OCI-LY1 (cell line): ENCODE results near the gene MRRF.

ENCODE experiments used
- H2AFZ ChIP-seq: fragments of 200-600 bp; sonication (generic), shearing (Covaris generic); 2 replicates; pipeline ENCODE4 v1.6.0; 2014; ENCODE audit warnings: antibody characterized with exemption, mild to moderate bottlenecking, low read length
- H3F3A ChIP-seq: fragments of 200-600 bp; sonication (generic), shearing (Covaris generic); 2 replicates; pipeline ENCODE4 v1.6.0; 2014; ENCODE audit warnings: mild to moderate bottlenecking, antibody characterized with exemption, low read length, moderate library complexity; ENCODE audit not compliant: insufficient read depth
- H3K27ac ChIP-seq: fragments of 200-600 bp; sonication (generic); 2 replicates; pipeline ENCODE4 v1.5.1; 2014; ENCODE audit warnings: low read length, mixed run types, mild to moderate bottlenecking, low read depth; ENCODE audit not compliant: poor library complexity, severe bottlenecking
- H3K27me3 ChIP-seq: fragments of 200-600 bp; sonication (generic); 2 replicates; pipeline ENCODE4 v1.6.0; 2014; ENCODE audit warnings: antibody characterized with exemption, mild to moderate bottlenecking, low read length, moderate library complexity; ENCODE audit not compliant: insufficient read depth
- H3K36me3 ChIP-seq: fragments of 200-600 bp; sonication (generic); 2 replicates; pipeline ENCODE4 v1.6.1; 2014; ENCODE audit warnings: mild to moderate bottlenecking, antibody characterized with exemption, low read length, moderate library complexity, mixed read lengths; ENCODE audit not compliant: insufficient read depth
- H3K4me1 ChIP-seq: fragments of 200-600 bp; sonication (generic); 2 replicates; pipeline ENCODE4 v1.5.1; 2014; ENCODE audit warnings: mild to moderate bottlenecking, low read length, moderate library complexity; ENCODE audit not compliant: insufficient read depth, severe bottlenecking
- H3K4me2 ChIP-seq: fragments of 200-600 bp; sonication (generic), shearing (Covaris generic); 2 replicates; pipeline ENCODE4 v1.6.1; 2014; ENCODE audit warnings: low read length
- H3K4me3 ChIP-seq: fragments of 200-600 bp; sonication (generic); 2 replicates; pipeline ENCODE4 v1.5.1; 2014; ENCODE audit warnings: low read length, low read depth, mild to moderate bottlenecking, mixed read lengths; ENCODE audit not compliant: poor library complexity, severe bottlenecking
- H3K79me2 ChIP-seq: fragments of 200-600 bp; shearing (Covaris generic); 2 replicates; pipeline ENCODE4 v1.6.1; 2016; ENCODE audit warnings: mixed run types, low read length, mixed read lengths; ENCODE audit not compliant: insufficient read depth
- H3K9ac ChIP-seq: fragments of 200-600 bp; sonication (generic), shearing (Covaris generic); 2 replicates; pipeline ENCODE4 v1.6.1; 2014; ENCODE audit warnings: mild to moderate bottlenecking, low read length, mixed read lengths
- H3K9me2 ChIP-seq: fragments of 200-600 bp; sonication (generic), shearing (Covaris generic); 2 replicates; pipeline ENCODE4 v1.6.1; 2014; ENCODE audit warnings: low read depth, mild to moderate bottlenecking, low read length, mixed read lengths
- H3K9me3 ChIP-seq: fragments of 200-600 bp; shearing (Covaris generic); 2 replicates; pipeline ENCODE4 v1.6.1; 2014; ENCODE audit warnings: low read length, mixed read lengths
- H4K20me1 ChIP-seq: fragments of 200-600 bp; sonication (generic), shearing (Covaris generic); 2 replicates; pipeline ENCODE4 v1.6.0; 2016; ENCODE audit warnings: mild to moderate bottlenecking, low read length; ENCODE audit not compliant: insufficient read depth
- CTCF ChIP-seq: fragments of 200-600 bp; sonication (generic), shearing (Covaris generic); IDR thresholded peaks from 2 replicates; pipeline ENCODE4 v1.5.1; 2017; ENCODE audit warnings: mild to moderate bottlenecking, antibody characterized with exemption, low read length, moderate library complexity, mixed read lengths
- EZH2 ChIP-seq: fragments of 200-600 bp; sonication (generic), shearing (Covaris generic); IDR thresholded peaks from 2 replicates; pipeline ENCODE4 v1.8.0; 2017; ENCODE audit warnings: borderline replicate concordance, mixed run types, mild to moderate bottlenecking, antibody characterized with exemption, low read length, moderate library complexity, mixed read lengths

MRRF gene

GRCh38 chr9:122347348-122348287, 82.9 kb downstream of the MRRF start:
- no peak overlapping the region for H3K27ac ChIP-seq

GRCh38 chr9:122348288-122348777, 83.7 kb downstream of the MRRF start:
- no peak overlapping the region for H2AFZ ChIP-seq
- H3K27me3 ChIP-seq = 0 out of 2 replicates have a peak, but pooled peaks cover 3% of the 10 kb centered on the region
- H3K9me3 ChIP-seq = no peaks in the 10 kb centered on the region
- no peak overlapping the region for H3K4me2 ChIP-seq
- no peak overlapping the region for H3K9ac ChIP-seq
- H3K4me1 ChIP-seq = peaks cover 13% of the 10 kb centered on the region
- TF ChIP-seq EZH2 = no peak
- no peak for TF ChIP-seq CTCF
- no peaks in the 10 kb centered on the region for H4K20me1 ChIP-seq
- no peaks in the 10 kb centered on the region for H3K79me2 ChIP-seq
- H3K36me3 ChIP-seq = no peaks in the 10 kb centered on the region
- H3K9me2 ChIP-seq = no peaks in the 10 kb centered on the region
- no peak overlapping the region for H3K4me3 ChIP-seq
- no peaks in the 10 kb centered on the region for H3F3A ChIP-seq
- no peak overlapping the region for H3K27ac ChIP-seq

More at GRCh38 chr9:122347348-122348287, 82.9 kb downstream of the MRRF start:
- Histone ChIP-seq H2AFZ (peak overlapping the region; percentile 75; the same call in 1 of the 2 replicates), H3K4me2 (peak overlapping the region; percentile 69), H3K79me2 (no peaks in the 10 kb centered on the region), H3K36me3 (no peaks in the 10 kb centered on the region), H3K27me3 (0 out of 2 replicates have a peak, but pooled peaks cover 3% of the 10 kb centered on the region), H3K4me3 (peak overlapping the region; percentile 63), H3K4me1 (peaks cover 13% of the 10 kb centered on the region), H3K9me2 (no peaks in the 10 kb centered on the region), H3K9ac (peak overlapping the region; percentile 47), H3F3A (no peaks in the 10 kb centered on the region), H3K9me3 (no peaks in the 10 kb centered on the region), H4K20me1 (no peaks in the 10 kb centered on the region)
- TF ChIP-seq CTCF = no peak
- TF ChIP-seq EZH2 = no peak

GRCh38 chr9:122348791-122349190, 84.1 kb downstream of the MRRF start:
- H3K9me3 ChIP-seq = no peaks in the 10 kb centered on the region
- no peaks in the 10 kb centered on the region for H3K79me2 ChIP-seq
- no peaks in the 10 kb centered on the region for H3K36me3 ChIP-seq
- TF ChIP-seq CTCF (no peak), EZH2 (no peak)
- 0 out of 2 replicates have a peak, but pooled peaks cover 3% of the 10 kb centered on the region for H3K27me3 ChIP-seq
- no peaks in the 10 kb centered on the region for H3F3A ChIP-seq
- H3K4me3 ChIP-seq = no peak overlapping the region
- H3K4me2 ChIP-seq = no peak overlapping the region
- no peak overlapping the region for H3K9ac ChIP-seq
- no peaks in the 10 kb centered on the region for H4K20me1 ChIP-seq
- no peak overlapping the region for H2AFZ ChIP-seq
- H3K9me2 ChIP-seq = no peaks in the 10 kb centered on the region
- H3K4me1 ChIP-seq = peaks cover 13% of the 10 kb centered on the region
- no peak overlapping the region for H3K27ac ChIP-seq
